ENCODE results near the gene REM2.

GRCh38 chr14:22842211-22843122 lies 40.6 kb upstream of the REM2 start:
- no peak for TF ChIP-seq SP1 (IDR thresholded peaks at IDR 0.05)
- TF ChIP-seq CTBP1 (IDR thresholded peaks at IDR 0.05; ENCODE audit: borderline replicate concordance): no peak
- no peak for TF ChIP-seq NFRKB (IDR thresholded peaks at IDR 0.05)
